Keratinocyte (primary cell): ENCODE measurements around the gene ABCC8.

Experiments
- EZH2 ChIP-seq: IDR thresholded peaks from one replicate; pipeline ENCODE4 v1.6.1; 2012; ENCODE audit warnings: inconsistent platforms, mild to moderate bottlenecking, low read length, moderate library complexity
- TF ChIP-seq, protein P1 (sequence below), 3 experiments: IDR thresholded peaks in 1 of 3; conservative IDR thresholded peaks in 1 of 3; optimal IDR thresholded peaks in 1 of 3; 2 replicates in 2 of 3; 3 replicates in 1 of 3; pipeline versions ENCODE3 to v1.5.1; 2011; ENCODE audit warnings: low read length in 3 of 3, mild to moderate bottlenecking in 3 of 3, moderate library complexity in 2 of 3, control low read depth in 1 of 3, inconsistent platforms in 1 of 3; ENCODE audit not compliant: insufficient read depth in 2 of 3; ENCODE audit errors: extremely low read depth in 1 of 3

DNA sequence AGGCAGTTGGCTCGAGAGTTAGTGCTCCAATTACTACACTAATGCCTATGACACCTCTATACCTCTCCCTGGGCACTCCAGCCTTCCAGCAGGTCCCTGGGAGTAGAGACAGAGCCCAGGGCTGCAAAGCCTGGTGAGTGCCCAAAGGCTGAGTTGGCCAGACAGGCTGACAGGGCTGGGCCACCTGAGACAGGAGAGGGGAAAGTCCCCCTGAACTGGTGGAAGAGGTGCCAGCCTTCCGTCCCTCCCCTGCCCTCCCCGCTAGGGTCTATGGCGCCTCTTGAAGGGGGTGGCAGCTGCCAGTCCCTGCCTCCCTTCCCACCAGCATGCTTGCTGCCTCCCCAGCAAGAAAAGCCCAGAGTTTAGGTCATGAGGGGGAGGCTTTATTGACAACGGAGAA is 91.2 kb downstream of the ABCC8 start:
- TF ChIP-seq, protein P1, sequence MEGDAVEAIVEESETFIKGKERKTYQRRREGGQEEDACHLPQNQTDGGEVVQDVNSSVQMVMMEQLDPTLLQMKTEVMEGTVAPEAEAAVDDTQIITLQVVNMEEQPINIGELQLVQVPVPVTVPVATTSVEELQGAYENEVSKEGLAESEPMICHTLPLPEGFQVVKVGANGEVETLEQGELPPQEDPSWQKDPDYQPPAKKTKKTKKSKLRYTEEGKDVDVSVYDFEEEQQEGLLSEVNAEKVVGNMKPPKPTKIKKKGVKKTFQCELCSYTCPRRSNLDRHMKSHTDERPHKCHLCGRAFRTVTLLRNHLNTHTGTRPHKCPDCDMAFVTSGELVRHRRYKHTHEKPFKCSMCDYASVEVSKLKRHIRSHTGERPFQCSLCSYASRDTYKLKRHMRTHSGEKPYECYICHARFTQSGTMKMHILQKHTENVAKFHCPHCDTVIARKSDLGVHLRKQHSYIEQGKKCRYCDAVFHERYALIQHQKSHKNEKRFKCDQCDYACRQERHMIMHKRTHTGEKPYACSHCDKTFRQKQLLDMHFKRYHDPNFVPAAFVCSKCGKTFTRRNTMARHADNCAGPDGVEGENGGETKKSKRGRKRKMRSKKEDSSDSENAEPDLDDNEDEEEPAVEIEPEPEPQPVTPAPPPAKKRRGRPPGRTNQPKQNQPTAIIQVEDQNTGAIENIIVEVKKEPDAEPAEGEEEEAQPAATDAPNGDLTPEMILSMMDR (optimal IDR thresholded peaks at IDR 0.05 in 1 of 3, IDR thresholded peaks at IDR 0.05 in 1 of 3, conservative IDR thresholded peaks at IDR 0.05 in 1 of 3; ENCODE audit: extremely low read depth in 1 of 3, insufficient read depth in 2 of 3, low read length in 3 of 3), result no peak
- no peak for TF ChIP-seq EZH2
